ENCODE measurements around the gene CDKAL1.
"Not testable (repeated sequence)": the region's sequence is repeated elsewhere in the genome, so short reads cannot be mapped to it uniquely, and the experiment has no call there.

Gene CDKAL1

DNA sequence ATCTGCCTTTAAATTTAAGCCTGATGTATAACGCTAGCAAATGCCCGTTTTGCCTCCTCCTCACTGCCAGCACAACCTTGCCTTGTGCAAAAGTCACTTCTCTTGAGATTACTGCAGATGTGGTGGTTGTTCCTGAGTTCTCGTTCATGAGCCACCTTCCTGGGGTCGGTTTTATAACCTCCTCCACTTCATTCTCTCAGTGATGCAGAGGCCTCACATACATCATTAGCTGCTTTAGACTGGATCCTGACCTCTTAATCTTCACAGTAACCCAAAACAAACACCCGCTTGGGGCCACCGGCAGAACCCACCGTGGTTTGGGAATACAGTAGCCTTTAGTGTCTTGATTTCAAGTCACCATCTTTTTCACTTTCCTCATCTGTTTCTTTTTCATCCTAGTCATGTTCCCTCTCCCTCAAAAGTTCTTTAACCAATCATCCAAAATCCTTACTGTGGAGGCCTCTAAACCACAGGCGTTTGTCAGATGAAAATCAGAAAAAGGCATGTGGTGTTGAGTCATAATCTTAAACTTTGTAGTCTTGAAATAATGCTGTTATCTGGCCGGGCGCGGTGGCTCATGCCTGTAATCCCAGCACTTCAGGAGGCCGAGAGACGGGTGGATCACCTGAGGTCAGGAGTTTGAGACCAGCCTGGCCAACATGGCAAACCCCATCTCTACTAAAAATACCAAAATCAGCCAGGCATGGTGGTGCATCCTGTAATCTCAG is 629.0 kb downstream of the CDKAL1 start:
- DNase-seq: peak; percentile 35

GRCh38 chr6:21163838-21164180 is 629.6 kb downstream of the CDKAL1 start:
- no peak for DNase-seq

- DNase-seq: no peak
Observed at GRCh38 chr6:21164768-21165326, 630.6 kb downstream of the CDKAL1 start.

DNA sequence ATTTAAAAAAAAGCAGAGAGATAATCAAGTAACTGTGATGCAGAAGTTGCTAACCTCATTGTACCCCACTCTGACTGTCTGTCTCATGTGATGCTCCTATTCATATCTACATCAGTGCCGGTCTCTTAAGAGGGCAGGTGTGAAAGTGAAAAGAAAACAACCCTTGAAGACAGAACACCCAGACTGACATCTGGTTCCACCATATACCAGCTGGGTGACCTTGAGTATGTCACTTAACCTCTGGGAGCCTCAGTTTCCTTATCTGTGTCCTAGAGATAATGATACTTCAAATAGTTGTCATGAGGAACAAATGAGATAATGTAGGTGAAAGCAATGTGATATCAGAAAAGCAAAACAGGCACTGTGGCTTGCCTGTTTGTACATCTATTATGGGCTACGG is 632.5 kb downstream of the CDKAL1 start:
- no peak for DNase-seq

GRCh38 chr6:21167790-21168189 is 633.5 kb downstream of the CDKAL1 start:
- no peak for DNase-seq

DNA sequence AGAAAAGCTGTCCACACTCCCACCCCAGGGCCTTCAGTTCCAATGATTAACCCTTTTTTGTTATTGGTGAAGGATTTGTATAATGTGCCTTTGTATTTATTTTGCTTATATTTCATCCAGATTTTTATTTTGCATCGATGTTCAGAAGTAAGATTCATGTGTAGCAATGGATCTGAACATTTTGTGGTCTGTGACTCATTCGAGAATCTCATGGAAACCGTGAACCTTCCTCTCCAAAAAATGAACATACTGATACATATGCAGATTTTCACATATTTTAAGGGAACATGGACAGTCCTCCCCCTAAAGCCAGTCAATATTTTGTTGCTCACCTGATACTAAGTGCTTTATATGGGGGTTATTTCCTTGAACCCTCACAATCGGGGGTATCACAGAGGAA is 637.5 kb downstream of the CDKAL1 start:
- DNase-seq: no peak

GRCh38 chr6:21173031-21173430 is 638.8 kb downstream of the CDKAL1 start:
- no peak for DNase-seq

DNA sequence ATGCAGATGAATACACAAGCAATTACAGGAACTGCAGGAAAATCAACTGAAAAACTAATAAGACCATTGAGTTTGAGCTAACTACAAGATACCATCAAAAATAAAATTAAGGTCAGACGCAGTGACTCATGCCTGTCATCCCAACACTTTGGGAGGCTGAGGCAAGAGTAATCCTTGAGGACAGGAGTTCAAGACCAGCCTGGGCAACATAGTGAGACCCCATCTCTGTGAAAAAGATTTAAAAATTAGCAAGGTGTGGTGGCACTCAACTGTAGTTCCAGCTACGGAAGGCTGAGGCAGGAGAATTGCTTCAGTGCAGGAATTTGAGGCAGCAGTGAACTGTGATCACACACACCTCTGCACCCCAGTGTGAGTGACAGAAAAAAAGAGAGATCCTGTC is 639.4 kb downstream of the CDKAL1 start:
- DNase-seq: no peak

DNA sequence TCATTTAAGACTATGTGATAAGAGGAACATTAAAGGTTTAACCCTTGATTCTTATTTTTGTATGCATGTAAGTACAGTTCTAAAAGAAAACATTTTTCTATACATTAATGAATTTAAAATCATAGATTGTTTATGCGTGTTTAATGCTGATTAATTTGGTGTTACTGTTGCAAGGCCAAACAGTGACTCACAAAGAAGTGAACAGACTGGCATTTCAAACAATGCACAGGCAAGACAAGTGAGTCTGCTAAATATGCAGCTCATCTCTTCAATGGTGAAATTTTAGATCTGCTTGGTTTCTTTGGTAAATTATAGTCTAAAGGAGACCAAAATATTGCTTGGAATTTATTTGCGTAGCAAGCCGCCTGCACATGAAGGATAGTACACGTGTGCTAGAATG is 641.9 kb downstream of the CDKAL1 start:
- DNase-seq: no peak

- DNase-seq: no peak
Observed at GRCh38 chr6:21180155-21180554, 645.9 kb downstream of the CDKAL1 start.

GRCh38 chr6:21180800-21181337 is 646.6 kb downstream of the CDKAL1 start:
- DNase-seq: no peak

DNA sequence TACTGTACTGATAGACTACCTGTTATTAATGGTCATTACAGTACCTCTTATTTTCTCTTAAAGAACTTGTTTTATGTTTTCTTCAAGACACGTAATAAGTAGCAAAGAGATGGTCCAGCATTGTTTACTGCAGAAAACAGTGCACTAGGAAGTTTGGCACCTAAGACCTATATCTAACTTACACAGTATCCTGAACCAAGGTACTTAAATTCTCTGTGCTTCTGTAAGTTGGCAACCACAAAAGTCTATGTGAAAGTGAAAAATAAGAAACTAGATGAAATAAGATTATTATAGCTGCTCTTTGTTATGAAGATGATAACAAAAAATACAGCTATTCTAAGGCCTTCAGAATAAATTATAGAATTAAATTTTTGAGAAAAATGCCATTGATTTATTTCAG is 647.6 kb downstream of the CDKAL1 start:
- no peak for DNase-seq

- no peak for DNase-seq
Observed at GRCh38 chr6:21182589-21182988, 648.3 kb downstream of the CDKAL1 start.

DNA sequence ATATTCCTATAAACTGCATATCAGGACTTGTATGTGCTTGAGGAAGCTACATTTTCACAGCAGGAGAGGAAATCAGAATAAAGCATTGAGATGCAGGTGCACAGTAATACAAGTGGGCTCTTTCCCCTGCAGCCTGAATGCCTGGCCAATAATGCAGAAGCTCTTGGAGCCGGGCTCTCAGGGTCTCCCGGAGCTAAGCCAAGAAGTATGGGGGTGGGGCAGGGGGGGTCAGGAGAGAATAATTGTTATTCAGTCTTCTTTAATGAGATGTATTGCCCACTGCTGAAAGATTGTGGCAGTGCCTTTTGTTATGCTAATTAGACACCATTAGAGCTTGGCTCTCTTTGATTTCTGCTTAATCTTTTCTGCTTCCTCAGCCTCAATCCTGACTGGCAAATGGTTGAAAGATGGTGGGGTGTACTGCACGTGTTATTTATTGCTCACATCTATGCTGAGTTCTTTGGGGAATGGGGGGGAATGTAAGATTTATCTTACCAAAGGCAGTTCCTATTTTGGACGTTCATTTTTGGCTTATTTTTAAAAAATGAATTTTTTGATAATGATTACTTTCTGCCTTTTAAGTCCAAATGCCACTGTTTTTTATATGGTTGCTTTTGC is 651.7 kb downstream of the CDKAL1 start:
- no peak for DNase-seq

GRCh38 chr6:21186479-21187055 is 652.3 kb downstream of the CDKAL1 start:
- DNase-seq: no peak

- no peak for DNase-seq
Observed at GRCh38 chr6:21187485-21187884, 653.2 kb downstream of the CDKAL1 start.

GRCh38 chr6:21188505-21189223 is 654.4 kb downstream of the CDKAL1 start:
- DNase-seq: no peak

DNA sequence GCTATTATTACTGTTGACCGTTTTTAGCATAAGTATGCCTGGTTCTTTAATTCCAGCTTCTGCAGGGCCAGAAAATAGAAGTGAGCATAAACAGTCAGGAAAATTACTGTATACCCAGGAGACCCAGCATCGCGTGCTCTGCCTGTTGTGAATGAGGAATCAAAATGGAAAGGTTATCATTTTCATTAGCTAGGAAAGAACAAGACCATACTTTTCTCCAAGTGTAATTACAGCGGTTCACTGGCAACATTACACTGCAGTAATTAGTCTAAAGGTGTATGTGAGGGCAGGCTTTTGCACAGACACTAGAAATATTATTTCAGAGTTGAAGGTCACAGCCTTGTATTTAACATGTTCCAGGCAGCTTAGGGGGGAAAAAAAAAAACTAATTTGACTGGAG is 655.5 kb downstream of the CDKAL1 start:
- no peak for DNase-seq

- DNase-seq: no peak
Observed at GRCh38 chr6:21190701-21191100, 656.4 kb downstream of the CDKAL1 start.

- DNase-seq: no peak
Observed at GRCh38 chr6:21193790-21194475, 659.7 kb downstream of the CDKAL1 start.

DNA sequence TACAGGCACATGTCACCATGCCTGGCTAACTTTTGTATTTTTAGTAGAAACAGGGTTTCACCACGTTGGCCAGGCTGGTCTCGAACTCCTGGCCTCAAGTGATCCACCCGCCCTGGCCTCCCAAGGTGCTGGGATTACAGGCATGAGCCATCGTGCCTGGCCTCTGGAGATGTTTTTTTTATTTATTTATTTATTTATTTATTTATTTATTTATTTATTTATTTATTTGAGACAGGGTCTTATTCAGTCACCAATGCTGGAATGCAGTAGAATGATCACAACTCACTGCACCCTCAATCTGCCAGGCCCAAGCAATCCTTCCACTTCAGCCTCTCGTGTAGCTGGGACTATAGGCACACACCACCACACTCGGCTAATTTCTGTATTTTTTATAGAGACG is 661.0 kb downstream of the CDKAL1 start:
- not testable (repeated sequence) for DNase-seq

DNA sequence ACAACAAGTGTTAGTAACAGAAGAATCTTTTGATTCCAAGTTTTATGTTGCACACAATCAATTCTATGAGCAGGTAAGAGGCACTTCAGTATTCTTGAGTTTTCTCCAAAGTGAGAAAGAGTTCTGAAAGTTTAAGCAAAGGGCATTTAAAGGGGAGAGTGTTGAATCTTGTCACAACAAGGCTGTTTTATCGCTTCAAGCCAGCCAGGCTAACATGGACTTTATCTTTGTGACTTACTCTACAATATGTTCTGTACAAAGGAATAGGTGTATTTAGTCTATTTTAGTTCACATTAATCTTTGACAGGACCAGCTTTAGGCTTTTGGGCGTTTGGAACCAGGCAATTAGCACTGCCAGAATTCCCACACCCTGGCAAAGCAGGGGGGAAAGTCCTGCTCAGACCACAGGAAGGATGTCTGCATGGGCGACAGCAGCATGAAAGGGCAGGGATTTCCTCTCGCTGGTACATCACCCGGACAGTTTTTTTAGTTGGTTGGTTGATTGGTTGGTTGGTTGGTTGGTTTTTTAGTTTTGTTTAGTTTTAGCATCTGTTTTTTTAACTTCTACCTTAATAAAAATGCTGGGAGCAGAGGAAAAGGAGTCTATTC is 663.9 kb downstream of the CDKAL1 start:
- DNase-seq: no peak
